ENCODE measurements around the gene RNF144A. TPM values are rescaled to one million over a fixed set of nuclear protein-coding genes. Genes with fewer than 3 reads are reported as not detected.

Gene RNF144A
- total and polyA plus RNA-seq, 2 experiments from 2014 or later, result 2.8 to 14.7 TPM

GRCh38 chr2:7068457-7068856 is 151.2 kb downstream of the RNF144A start:
- H3K27me3 ChIP-seq (ENCODE audit: insufficient read depth), result no peaks in the 10 kb centered on the region

More at GRCh38 chr2:7068457-7068856, 151.2 kb downstream of the RNF144A start:
- H3K4me3 Mint-ChIP-seq, result no peak overlapping the region
- Histone ChIP-seq H3K9me2 (ENCODE audit: insufficient read depth) (0 out of 2 replicates have a peak, but pooled peaks cover 3% of the 10 kb centered on the region), H3K27ac (ENCODE audit: low read depth) (no peak overlapping the region), H3K4me2 (no peak overlapping the region), H3K4me1 (ENCODE audit: insufficient read depth) (no peaks in the 10 kb centered on the region), H3K36me3 (ENCODE audit: insufficient read depth) (peaks cover 10% of the 10 kb centered on the region), H2AFZ (no peak overlapping the region), H3K79me2 (replicated peaks; ENCODE audit: insufficient read depth) (no peaks in the 10 kb centered on the region), H3F3A (replicated peaks; ENCODE audit: low read depth) (no peaks in the 10 kb centered on the region), H4K20me1 (replicated peaks; ENCODE audit: insufficient read depth) (no peaks in the 10 kb centered on the region), H3K4me3 (no peak overlapping the region)
- DNase-seq (ENCODE audit: low spot score) (no peak), ATAC-seq (no peak)
- peaks cover 10% of the 10 kb centered on the region for H3K36me3 Mint-ChIP-seq (ENCODE audit: low read depth)
- no peaks in the 10 kb centered on the region for H3K4me1 Mint-ChIP-seq
- TF ChIP-seq ETS1 (IDR thresholded peaks at IDR 0.05) (no peak), EZH2 (IDR thresholded peaks at IDR 0.05; ENCODE audit: low read depth, unreplicated experiment) (no peak), POLR2AphosphoS5 (IDR thresholded peaks at IDR 0.05; ENCODE audit: low read depth) (no peak), EZH2phosphoT487 (IDR thresholded peaks at IDR 0.05; ENCODE audit: unreplicated experiment) (no peak), CREB1 (CRISPR knock-in tag; IDR thresholded peaks at IDR 0.05; ENCODE audit: low read depth) (no peak), CTCF (conservative IDR thresholded peaks at IDR 0.05; ENCODE audit: low read depth in 2 of 2) (no peak), ZNF114 (CRISPR knock-in tag; IDR thresholded peaks at IDR 0.05) (no peak), ZNF462 (CRISPR knock-in tag; IDR thresholded peaks at IDR 0.05) (no peak), STAT1 (IDR thresholded peaks at IDR 0.05; ENCODE audit: unreplicated experiment) (no peak), NANOG (IDR thresholded peaks at IDR 0.05; ENCODE audit: borderline replicate concordance) (no peak), JUNB (IDR thresholded peaks at IDR 0.05; ENCODE audit: unreplicated experiment) (no peak), REST (IDR thresholded peaks at IDR 0.05; ENCODE audit: unreplicated experiment) (no peak), ZNF331 (CRISPR knock-in tag; IDR thresholded peaks at IDR 0.05; ENCODE audit: low read depth) (no peak)
- H3K9me3 Mint-ChIP-seq, result peaks cover 15% of the 10 kb centered on the region
- H3K27me3 Mint-ChIP-seq (ENCODE audit: insufficient read depth, low read depth, poor library complexity), result peaks cover 8% of the 10 kb centered on the region
- H3K27ac Mint-ChIP-seq, result no peak overlapping the region
